Sigmoid colon (tissue), 7 donors: ENCODE data around the gene PCSK5. TPM values are rescaled to one million over a fixed set of nuclear protein-coding genes. Genes with fewer than 3 reads are reported as not detected.

Experiments used
- DNase-seq: peaks from one replicate; pipeline ENCODE4 v3.0.0-alpha.2; 2019
- H3K27ac ChIP-seq, 4 donors: fragments of 200-600 bp; sonication (generic); one replicate each; pipeline ENCODE4 v1.5.1; 2016 to 2019; ENCODE audit warnings: mild to moderate bottlenecking in 1 of 4
- H3K27me3 ChIP-seq, 3 donors: fragments of 200-600 bp; sonication (generic); one replicate each; pipeline ENCODE4 v1.5.1; 2019; ENCODE audit warnings: mild to moderate bottlenecking in 1 of 3
- H3K36me3 ChIP-seq, 4 donors: fragments of 200-600 bp; sonication (generic); one replicate each; pipeline ENCODE4 v1.5.1; 2016 to 2019
- H3K4me1 ChIP-seq, 4 donors: fragments of 200-600 bp; sonication (generic); one replicate each; pipeline ENCODE4 v1.5.1; 2017 to 2019
- H3K4me3 ChIP-seq, 4 donors: fragments of 200-600 bp; sonication (generic); one replicate each; pipeline ENCODE4 v1.5.1; 2017 to 2019; ENCODE audit warnings: mild to moderate bottlenecking in 2 of 4, moderate library complexity in 1 of 4
- H3K9me3 ChIP-seq, 4 donors: fragments of 200-600 bp in 3 of 4; sonication (generic) in 3 of 4; one replicate each; pipeline versions ENCODE4 v1.5.1 to v1.6.1; 2013 to 2019
- CTCF ChIP-seq, 4 experiments: fragments of 450-650 bp in 3 of 4; fragments of 200-600 bp in 1 of 4; IDR thresholded peaks; one replicate each; pipeline ENCODE4 v1.5.1; 2016 to 2019; ENCODE audit warnings: antibody characterized with exemption in 4 of 4, mild to moderate bottlenecking in 3 of 4, moderate library complexity in 2 of 4
- EP300 ChIP-seq, 4 donors: sonication (generic); formaldehyde crosslinking; IDR thresholded peaks; one replicate each; pipeline ENCODE4 v1.6.1; 2017; ENCODE audit warnings: antibody characterized with exemption in 4 of 4
- POLR2A ChIP-seq, 2 donors: fragments of 450-650 bp; IDR thresholded peaks; one replicate each; pipeline ENCODE4 v1.6.1; 2016; ENCODE audit warnings: antibody characterized with exemption in 2 of 2, mild to moderate bottlenecking in 2 of 2, moderate library complexity in 2 of 2
- POLR2AphosphoS5 ChIP-seq, 4 donors: sonication (generic); formaldehyde crosslinking; IDR thresholded peaks; one replicate each; pipeline ENCODE4 v1.6.1; 2017; ENCODE audit warnings: antibody characterized with exemption in 4 of 4
- WGBS, 2 donors: extraction: QIAGEN DNeasy Blood & Tissue Kit; methylation state at CpG; one replicate each; pipeline ENCODE4 v1.1.7; 2013; 5-methylcytosine and 5-hydroxymethylcytosine counted together
- intact Hi-C: fragments of 100-400 bp; cut with DNase I; formaldehyde crosslinking; loops from one replicate; pipeline ENCODE4 v1.15.1; 2023
- polyA plus RNA-seq, 3 donors: library from polyadenylated mRNA; stranded (reverse); fragments of 200-250 nt; gene quantifications; one replicate each; pipeline ENCODE4 v1.2.3, GENCODE V29; 2013
- total RNA-seq, 4 donors: library from RNA; depleted of rRNA; stranded (reverse); fragments of >200 nt; gene quantifications; one replicate each; pipeline ENCODE4 v1.1.0, GENCODE V29; 2016
- donor health status: healthy with polysubstance abuse.
- donor health status: Bipolar disorder and iron deficiency.
- donor health status: healthy.

Gene PCSK5
- total and polyA plus RNA-seq, 7 donors = 2.4 to 23.5 (median 8.4) TPM

GRCh38 chr9:75990576-75991304 lies 100.3 kb downstream of the PCSK5 start:
- peaks cover 0 to 10% (median 0%) of the 10 kb centered on the region in 4 donors for H3K36me3 ChIP-seq
- peaks cover 0 to 5% (median 0%) of the 10 kb centered on the region in 4 donors for H3K4me1 ChIP-seq
- H3K9me3 ChIP-seq = no peaks in the 10 kb centered on the region
- WGBS, 2 donors = 27 to 66% methylated on average over 6 of the region's 6 CpGs
- no peak for DNase-seq
- H3K27me3 ChIP-seq = no peaks in the 10 kb centered on the region
- intact Hi-C loops = no loop called here
- no peak overlapping the region for H3K27ac ChIP-seq
- TF ChIP-seq POLR2A (IDR thresholded peaks at IDR 0.05) = no peak
- H3K4me3 ChIP-seq = no peak overlapping the region

GRCh38 chr9:75992482-75993206 lies 102.2 kb downstream of the PCSK5 start:
- H3K4me3 ChIP-seq = no peak overlapping the region
- intact Hi-C loops = no loop called here
- peaks cover 0 to 5% (median 0%) of the 10 kb centered on the region in 4 donors for H3K4me1 ChIP-seq
- H3K27me3 ChIP-seq = no peaks in the 10 kb centered on the region
- no peak for DNase-seq
- no peak overlapping the region for H3K27ac ChIP-seq
- H3K36me3 ChIP-seq = peaks cover 0 to 2% (median 0%) of the 10 kb centered on the region in 4 donors
- H3K9me3 ChIP-seq = no peaks in the 10 kb centered on the region
- 84 to 90% methylated on average over 8 of the region's 8 CpGs for WGBS, 2 donors
- no peak for TF ChIP-seq CTCF (IDR thresholded peaks at IDR 0.05)
- no peak for TF ChIP-seq POLR2AphosphoS5 (IDR thresholded peaks at IDR 0.05)
- no peak for TF ChIP-seq EP300 (IDR thresholded peaks at IDR 0.05)
- no peak for TF ChIP-seq POLR2A (IDR thresholded peaks at IDR 0.05)

- no peaks in the 10 kb centered on the region for H3K9me3 ChIP-seq
- TF ChIP-seq CTCF (IDR thresholded peaks at IDR 0.05) (no peak), POLR2A (IDR thresholded peaks at IDR 0.05) (no peak), EP300 (IDR thresholded peaks at IDR 0.05) (no peak), POLR2AphosphoS5 (IDR thresholded peaks at IDR 0.05) (no peak)
- intact Hi-C loops = no loop called here
- no peak for DNase-seq
- H3K36me3 ChIP-seq = no peaks in the 10 kb centered on the region
- no peak overlapping the region for H3K27ac ChIP-seq
- no peaks in the 10 kb centered on the region for H3K27me3 ChIP-seq
- no peak overlapping the region for H3K4me3 ChIP-seq
- WGBS, 2 donors = 74 to 80% methylated on average over 3 of the region's 3 CpGs
- peaks cover 0 to 5% (median 0%) of the 10 kb centered on the region in 4 donors for H3K4me1 ChIP-seq
Observed at GRCh38 chr9:75993434-75993833, 103.0 kb downstream of the PCSK5 start.

GRCh38 chr9:75995066-75995465 lies 104.6 kb downstream of the PCSK5 start:
- Histone ChIP-seq H3K27ac (no peak overlapping the region), H3K4me1 (peaks cover 0 to 5% (median 0%) of the 10 kb centered on the region in 4 donors), H3K9me3 (no peaks in the 10 kb centered on the region), H3K27me3 (no peaks in the 10 kb centered on the region), H3K4me3 (no peak overlapping the region), H3K36me3 (no peaks in the 10 kb centered on the region)
- DNase-seq = no peak
- intact Hi-C loops = no loop called here
- TF ChIP-seq CTCF (IDR thresholded peaks at IDR 0.05) = no peak
- no peak for TF ChIP-seq EP300 (IDR thresholded peaks at IDR 0.05)
- no peak for TF ChIP-seq POLR2AphosphoS5 (IDR thresholded peaks at IDR 0.05)
- no peak for TF ChIP-seq POLR2A (IDR thresholded peaks at IDR 0.05)

GRCh38 chr9:75996726-75997125 lies 106.3 kb downstream of the PCSK5 start:
- DNase-seq = no peak
- intact Hi-C loops = no loop called here
- peaks cover 0 to 6% (median 3%) of the 10 kb centered on the region in 4 donors for H3K4me1 ChIP-seq
- TF ChIP-seq POLR2A (IDR thresholded peaks at IDR 0.05) (no peak), EP300 (IDR thresholded peaks at IDR 0.05) (no peak), POLR2AphosphoS5 (IDR thresholded peaks at IDR 0.05) (no peak), CTCF (IDR thresholded peaks at IDR 0.05) (no peak)
- no peaks in the 10 kb centered on the region for H3K27me3 ChIP-seq
- no peak overlapping the region for H3K27ac ChIP-seq
- H3K36me3 ChIP-seq = no peaks in the 10 kb centered on the region
- no peaks in the 10 kb centered on the region for H3K9me3 ChIP-seq
- no peak overlapping the region for H3K4me3 ChIP-seq
